ENCODE data around the gene HNRNPL.

- no peak for TF ChIP-seq POLR2AphosphoS5 (IDR thresholded peaks at IDR 0.05; ENCODE audit: low read depth, low read length)
- TF ChIP-seq, protein P1, sequence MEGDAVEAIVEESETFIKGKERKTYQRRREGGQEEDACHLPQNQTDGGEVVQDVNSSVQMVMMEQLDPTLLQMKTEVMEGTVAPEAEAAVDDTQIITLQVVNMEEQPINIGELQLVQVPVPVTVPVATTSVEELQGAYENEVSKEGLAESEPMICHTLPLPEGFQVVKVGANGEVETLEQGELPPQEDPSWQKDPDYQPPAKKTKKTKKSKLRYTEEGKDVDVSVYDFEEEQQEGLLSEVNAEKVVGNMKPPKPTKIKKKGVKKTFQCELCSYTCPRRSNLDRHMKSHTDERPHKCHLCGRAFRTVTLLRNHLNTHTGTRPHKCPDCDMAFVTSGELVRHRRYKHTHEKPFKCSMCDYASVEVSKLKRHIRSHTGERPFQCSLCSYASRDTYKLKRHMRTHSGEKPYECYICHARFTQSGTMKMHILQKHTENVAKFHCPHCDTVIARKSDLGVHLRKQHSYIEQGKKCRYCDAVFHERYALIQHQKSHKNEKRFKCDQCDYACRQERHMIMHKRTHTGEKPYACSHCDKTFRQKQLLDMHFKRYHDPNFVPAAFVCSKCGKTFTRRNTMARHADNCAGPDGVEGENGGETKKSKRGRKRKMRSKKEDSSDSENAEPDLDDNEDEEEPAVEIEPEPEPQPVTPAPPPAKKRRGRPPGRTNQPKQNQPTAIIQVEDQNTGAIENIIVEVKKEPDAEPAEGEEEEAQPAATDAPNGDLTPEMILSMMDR (IDR thresholded peaks at IDR 0.05) = no peak
- no peak for TF ChIP-seq TCF7L2 (IDR thresholded peaks at IDR 0.05; ENCODE audit: low read depth, low read length)
- TF ChIP-seq REST (IDR thresholded peaks at IDR 0.05; ENCODE audit: insufficient read depth in 1 of 2, low read depth in 2 of 2, low read length in 1 of 2) = no peak
- no peak for TF ChIP-seq SIN3A (IDR thresholded peaks at IDR 0.05; ENCODE audit: borderline replicate concordance, insufficient read depth, low read depth, low read length)
These were observed 18.6 kb downstream of the HNRNPL start for GRCh38 chr19:38831142-38831605.

Measured in Panc1 (cell line).